SHP77 treated with DMSO at 0.1 percent for 48 hours (cell line): ENCODE results near the gene GFRA1.
"Not testable (repeated sequence)": the region's sequence is repeated elsewhere in the genome, so short reads cannot be mapped to it uniquely, and the experiment has no call there.

Experiments
- DNase-seq: peaks from one replicate; lab custom pipeline; 2025; lab: John Stamatoyannopoulos, UW

GFRA1 gene

GRCh38 chr10:116063107-116063506 lies 209.9 kb downstream of the GFRA1 start:
- no peak for DNase-seq

DNA sequence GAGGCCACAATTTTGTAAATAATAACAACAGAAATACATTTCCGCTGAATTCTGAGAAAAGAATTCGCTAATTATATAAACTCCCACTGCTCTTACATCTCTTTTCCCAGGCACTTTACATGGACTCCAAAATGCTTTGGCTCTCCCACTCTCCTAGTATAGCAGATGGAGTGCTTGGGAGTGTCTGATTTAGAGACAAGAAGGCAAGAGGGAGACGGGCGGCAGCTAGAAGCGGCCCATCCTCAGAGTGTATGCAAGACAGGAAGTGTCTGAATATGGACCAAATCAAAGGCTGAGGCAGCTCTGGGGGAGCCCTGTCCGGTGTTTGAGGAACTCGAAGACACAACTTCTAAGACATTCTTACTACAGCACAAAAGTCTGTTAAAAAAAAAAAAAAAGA lies 212.1 kb downstream of the GFRA1 start:
- no peak for DNase-seq

GRCh38 chr10:116059320-116059719 lies 213.7 kb downstream of the GFRA1 start:
- DNase-seq, result no peak

DNA sequence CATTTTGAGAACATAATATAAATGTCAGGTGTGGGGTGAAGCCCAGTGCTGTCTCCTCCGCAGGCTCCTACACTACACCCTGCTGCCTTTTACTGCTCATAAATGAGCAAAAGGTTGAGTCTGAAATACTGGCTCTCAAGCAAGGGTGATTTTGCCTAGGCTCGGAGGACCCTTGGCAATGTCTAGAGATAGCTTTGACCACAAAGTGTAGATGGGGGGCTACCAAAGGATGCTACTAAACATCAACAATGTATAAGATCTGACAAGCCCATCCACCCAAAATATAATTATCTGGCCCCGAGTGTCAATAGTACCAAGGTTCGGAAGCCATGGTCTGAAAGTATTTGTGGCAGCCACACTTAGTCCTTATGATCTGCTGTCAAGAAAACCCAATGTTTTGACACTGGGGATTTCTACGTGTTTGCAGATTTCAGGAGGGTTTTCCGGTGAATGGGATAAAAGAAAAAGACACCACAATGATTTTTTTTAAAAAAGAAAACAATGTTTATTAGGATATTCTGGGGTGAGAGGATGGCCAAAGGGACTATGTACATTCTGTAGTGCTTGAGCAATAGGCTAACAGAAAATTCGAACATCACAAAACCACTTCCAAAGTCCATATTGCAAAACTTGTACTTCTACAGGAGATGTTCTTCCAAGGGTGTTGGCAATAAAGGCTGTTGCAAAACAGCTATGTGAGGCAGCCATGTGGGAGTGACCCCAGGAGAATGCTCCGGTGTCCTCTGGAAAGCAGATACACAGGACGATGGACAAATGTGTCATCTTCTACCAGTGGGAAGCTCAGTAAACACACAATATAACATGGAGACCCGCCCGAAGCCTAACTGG lies 216.3 kb downstream of the GFRA1 start:
- DNase-seq, result no peak

GRCh38 chr10:116055917-116056252 lies 217.1 kb downstream of the GFRA1 start:
- DNase-seq, result no peak

DNA sequence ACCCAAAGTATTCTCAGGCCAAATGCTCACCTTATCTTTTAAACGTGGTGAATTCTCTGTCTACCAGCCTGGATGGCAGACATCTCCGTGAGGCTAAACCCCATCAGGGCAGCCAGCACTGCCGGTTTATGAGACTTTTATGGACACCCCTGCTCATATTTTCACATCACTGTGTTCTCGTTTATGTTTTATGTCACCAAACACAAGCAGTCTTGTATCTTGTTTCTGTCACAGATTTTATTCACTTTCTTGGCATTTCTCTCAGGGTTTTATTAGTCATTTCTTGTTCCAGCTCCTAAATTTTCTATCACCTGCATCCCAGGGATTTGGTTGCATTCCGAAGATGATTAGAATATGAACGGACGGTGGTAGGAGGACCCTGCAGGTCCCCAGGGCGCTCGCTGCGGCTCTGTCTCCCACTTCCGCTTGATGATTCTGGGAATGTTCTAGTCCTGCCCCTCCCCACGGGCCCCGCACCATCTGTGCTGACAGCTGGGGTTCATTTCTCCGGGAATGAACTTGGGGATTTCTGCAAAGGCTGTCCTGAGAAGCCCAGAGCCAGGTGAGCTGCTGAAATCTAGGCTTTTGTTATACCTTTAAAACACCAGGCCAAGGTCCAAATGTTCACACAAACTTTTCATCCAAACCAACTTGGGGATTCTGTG lies 217.6 kb downstream of the GFRA1 start:
- no peak for DNase-seq

- no peak for DNase-seq
These were observed 219.1 kb downstream of the GFRA1 start for GRCh38 chr10:116053910-116054309.

- not testable (repeated sequence) for DNase-seq
These were observed 219.8 kb downstream of the GFRA1 start for GRCh38 chr10:116053009-116053730.

GRCh38 chr10:116052522-116052921 lies 220.5 kb downstream of the GFRA1 start:
- not testable (repeated sequence) for DNase-seq

DNA sequence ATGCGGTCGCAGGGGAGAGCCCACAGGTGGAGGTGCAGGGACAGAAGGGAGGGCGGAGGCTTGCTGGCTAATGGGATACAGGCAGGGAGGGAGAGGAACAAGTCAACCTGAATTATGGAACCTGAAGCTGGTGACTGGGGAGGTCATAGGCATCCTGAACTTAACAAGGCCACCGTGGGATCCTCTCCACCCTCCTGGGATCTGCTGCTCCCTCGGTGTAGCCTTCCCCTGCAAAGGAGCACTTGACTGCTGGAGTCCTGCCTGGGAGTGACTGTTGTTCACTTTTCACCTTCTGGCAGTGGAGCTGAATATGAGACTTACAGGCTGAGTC lies 223.1 kb downstream of the GFRA1 start:
- DNase-seq, result no peak

DNA sequence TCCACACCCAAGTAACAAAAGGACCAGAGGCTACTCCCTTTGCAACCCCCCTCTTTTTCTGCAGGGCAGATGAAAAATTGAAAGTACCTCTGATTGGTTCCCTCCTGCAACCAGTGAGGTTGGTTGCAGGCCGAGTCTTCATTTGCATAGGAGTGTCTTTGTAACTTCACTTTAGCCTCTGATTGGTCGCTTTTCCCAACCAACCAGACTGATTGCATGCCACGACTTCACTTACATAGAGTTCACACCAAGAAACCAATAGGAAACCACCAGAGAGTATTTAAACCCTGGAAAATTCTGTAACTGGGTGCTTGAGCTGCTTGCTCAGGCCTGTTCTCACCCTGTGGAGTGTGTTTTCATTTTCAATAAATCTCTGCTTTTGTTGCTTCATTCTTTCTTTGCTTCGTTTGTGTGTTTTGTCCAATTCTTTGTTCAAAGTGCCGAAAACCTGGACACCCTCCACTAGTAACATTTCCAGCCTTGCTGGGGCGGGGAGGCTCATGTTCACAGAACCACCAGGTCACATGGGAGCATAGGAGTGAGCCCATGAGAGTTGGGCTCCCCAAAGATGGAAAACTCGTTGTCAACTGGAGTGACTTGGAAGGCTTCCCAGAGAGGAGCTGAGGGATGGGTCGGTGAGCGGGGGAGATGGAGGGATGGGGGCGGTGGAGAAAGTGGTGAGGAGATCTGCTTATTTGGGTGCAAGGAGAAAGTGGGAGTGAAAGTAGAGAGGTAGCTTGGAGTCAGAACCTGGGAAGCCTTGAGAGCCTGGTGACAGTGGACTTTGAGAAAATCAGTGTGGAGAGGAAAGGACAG lies 223.6 kb downstream of the GFRA1 start:
- DNase-seq, result no peak

DNA sequence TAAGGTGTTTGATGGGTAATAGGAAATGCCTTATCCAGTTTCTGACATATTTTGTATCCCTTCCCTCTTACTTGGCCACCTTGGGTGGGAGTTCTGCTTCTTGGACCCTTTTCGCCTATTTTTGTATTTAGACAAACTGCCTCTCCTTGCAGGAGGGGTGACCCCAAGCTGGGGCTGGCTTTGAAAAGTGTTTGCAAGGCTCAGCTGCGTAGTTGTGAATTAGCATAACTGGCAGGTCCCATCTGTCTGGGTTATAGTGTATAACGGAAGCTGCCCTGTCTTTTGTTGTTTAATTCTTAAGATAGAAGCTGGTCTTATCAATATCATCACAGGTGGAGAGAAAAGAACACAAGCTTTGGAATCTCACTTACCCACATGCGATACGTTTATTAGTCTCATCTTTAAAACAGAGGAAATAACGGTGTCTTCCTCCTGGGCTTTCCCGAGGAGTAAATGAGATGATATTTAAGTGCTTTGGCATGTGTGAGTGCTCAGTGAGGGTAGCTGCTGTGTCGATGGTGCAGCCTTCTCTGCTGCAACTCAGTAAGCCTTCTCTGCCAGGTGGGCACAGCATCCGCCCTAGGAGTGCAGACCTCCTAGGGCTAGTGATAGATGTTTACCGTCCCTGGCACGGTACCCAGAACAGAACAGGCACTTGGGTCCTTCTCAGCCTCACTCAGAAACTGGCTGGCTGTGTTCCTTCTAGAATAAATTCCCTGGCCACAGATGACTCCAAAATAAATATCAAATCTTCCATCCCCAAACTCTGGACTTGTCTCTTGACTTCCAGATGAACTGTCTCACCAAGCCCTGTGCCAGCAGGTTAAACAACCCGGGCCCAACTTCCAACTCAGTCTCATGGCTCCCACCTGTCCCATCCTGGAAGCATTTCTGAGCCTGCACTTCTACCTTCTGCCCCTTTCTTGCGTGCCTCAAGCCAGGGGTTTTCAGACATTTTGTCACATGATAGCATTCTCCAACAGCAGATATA lies 227.3 kb downstream of the GFRA1 start:
- DNase-seq, result no peak

DNA sequence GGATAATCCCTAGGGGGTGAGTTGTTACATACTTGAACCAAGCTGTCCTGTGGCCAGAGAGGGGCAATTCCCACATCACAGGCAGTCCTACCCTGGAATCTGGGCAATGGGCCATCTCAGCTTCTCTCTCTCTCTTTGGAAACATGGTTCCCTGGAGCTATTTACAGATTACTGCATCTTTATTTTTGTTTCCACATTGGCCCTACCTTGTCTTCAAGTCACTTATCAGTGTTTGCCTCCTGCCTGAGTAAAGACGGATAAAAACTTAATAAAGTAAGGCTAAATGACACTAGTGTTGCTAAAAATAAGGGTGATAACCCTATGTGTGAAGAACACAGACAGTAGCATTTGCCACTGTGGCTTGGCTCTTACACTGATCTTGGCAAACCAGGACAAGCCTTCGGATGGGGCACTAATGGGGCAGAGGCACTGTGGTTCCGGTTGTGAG lies 228.2 kb downstream of the GFRA1 start:
- DNase-seq, result no peak

- DNase-seq, result no peak
These were observed 229.1 kb downstream of the GFRA1 start for GRCh38 chr10:116043861-116044260.

GRCh38 chr10:116043304-116043703 lies 229.7 kb downstream of the GFRA1 start:
- DNase-seq, result no peak

- no peak for DNase-seq
These were observed 231.1 kb downstream of the GFRA1 start for GRCh38 chr10:116041948-116042347.

GRCh38 chr10:116039612-116040011 lies 233.4 kb downstream of the GFRA1 start:
- no peak for DNase-seq

- no peak for DNase-seq
These were observed 234.7 kb downstream of the GFRA1 start for GRCh38 chr10:116038259-116038658.

DNA sequence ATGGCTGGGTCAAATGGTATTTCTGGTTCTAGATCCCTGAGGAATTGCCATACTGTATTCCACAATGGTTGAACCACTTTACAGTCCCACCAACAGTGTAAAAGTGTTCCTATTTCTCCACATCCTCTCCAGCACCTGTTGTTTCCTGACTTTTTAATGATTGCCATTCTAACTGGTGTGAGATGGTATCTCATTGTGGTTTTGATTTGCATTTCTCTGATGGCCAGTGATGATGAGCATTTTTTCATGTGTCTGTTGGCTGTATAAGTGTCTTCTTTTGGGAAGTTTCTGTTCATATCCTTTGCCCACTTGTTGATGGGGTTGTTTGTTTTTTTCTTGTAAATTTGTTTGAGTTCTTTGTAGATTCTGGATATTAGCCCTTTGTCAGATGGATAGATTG lies 237.6 kb downstream of the GFRA1 start:
- DNase-seq, result not testable (repeated sequence)

GRCh38 chr10:116030576-116030975 lies 242.4 kb downstream of the GFRA1 start:
- DNase-seq, result no peak

- DNase-seq, result no peak
These were observed 243.2 kb downstream of the GFRA1 start for GRCh38 chr10:116029826-116030225.
